SK-N-SH treated with all-trans-retinoic acid at 6 μM for 48 hours (cell line): ENCODE data around the gene SYNE2.

Experiments used
- ATAC-seq: fragments of 200-7000 bp; cut with Tn5 transposase; 3 replicates; pipeline ENCODE4 v1.9.1; 2020; ENCODE audit warnings: mild to moderate bottlenecking, moderate library complexity
- ARNTL ChIP-seq: fragments of 450-650 bp; formaldehyde crosslinking; IDR thresholded peaks from 2 replicates; pipeline ENCODE4 v1.5.0; 2020; ENCODE audit warnings: low read depth, mild to moderate bottlenecking, moderate library complexity, borderline replicate concordance
- BACH2 ChIP-seq: fragments of 250-450 bp; sonication (Bioruptor Pico); IDR thresholded peaks from 2 replicates; pipeline ENCODE4 v1.9.0; 2021; ENCODE audit warnings: mild to moderate bottlenecking, borderline replicate concordance
- CSDC2 ChIP-seq: fragments of 250-450 bp; sonication (Bioruptor Pico); IDR thresholded peaks from 2 replicates; pipeline ENCODE4 v1.5.0; 2020; ENCODE audit warnings: mild to moderate bottlenecking, moderate library complexity
- ESRRG ChIP-seq: fragments of 250-450 bp; sonication (Bioruptor Pico); IDR thresholded peaks from 2 replicates; pipeline ENCODE4 v1.6.1; 2021; ENCODE audit warnings: mild to moderate bottlenecking
- GLIS3 ChIP-seq: fragments of 250-450 bp; sonication (Bioruptor Pico); IDR thresholded peaks from 2 replicates; pipeline ENCODE4 v1.5.0; 2020; ENCODE audit warnings: mild to moderate bottlenecking, moderate library complexity
- PPARA ChIP-seq: fragments of 250-450 bp; sonication (Bioruptor Pico); IDR thresholded peaks from 2 replicates; pipeline ENCODE4 v1.5.0; 2020; ENCODE audit warnings: mild to moderate bottlenecking, borderline replicate concordance
- RARB ChIP-seq: fragments of 250-450 bp; sonication (Bioruptor Pico); IDR thresholded peaks from 2 replicates; pipeline ENCODE4 v1.8.0; 2021; ENCODE audit warnings: mild to moderate bottlenecking, moderate library complexity
- SNAI2 ChIP-seq: fragments of 250-450 bp; sonication (Bioruptor Pico); IDR thresholded peaks from 2 replicates; pipeline ENCODE4 v1.5.0; 2020; ENCODE audit warnings: mild to moderate bottlenecking, moderate library complexity
- TCF4 ChIP-seq: fragments of 250-450 bp; sonication (Bioruptor Pico); IDR thresholded peaks from 2 replicates; pipeline ENCODE4 v1.8.0; 2021; ENCODE audit warnings: mild to moderate bottlenecking, moderate library complexity, borderline replicate concordance
- TOX ChIP-seq: fragments of 250-450 bp; sonication (Bioruptor Pico); IDR thresholded peaks from 2 replicates; pipeline ENCODE4 v1.8.0; 2021; ENCODE audit warnings: mild to moderate bottlenecking, moderate library complexity, borderline replicate concordance
- ZC3H10 ChIP-seq: fragments of 250-450 bp; sonication (Bioruptor Pico); IDR thresholded peaks from 2 replicates; pipeline ENCODE4 v1.5.1; 2021; ENCODE audit warnings: mild to moderate bottlenecking, moderate library complexity
- ZFP3 ChIP-seq: fragments of 250-450 bp; sonication (Bioruptor Pico); IDR thresholded peaks from 2 replicates; pipeline ENCODE4 v1.5.0; 2020; ENCODE audit warnings: mild to moderate bottlenecking, moderate library complexity
- ZFP30 ChIP-seq: fragments of 450-650 bp; formaldehyde crosslinking; IDR thresholded peaks from 2 replicates; pipeline ENCODE4 v1.5.0; 2022; ENCODE audit warnings: mild to moderate bottlenecking, moderate library complexity
- ZNF565 ChIP-seq: fragments of 450-650 bp; formaldehyde crosslinking; conservative IDR thresholded peaks from 2 replicates; pipeline ENCODE4 v1.5.0; 2020; ENCODE audit warnings: low read depth, mild to moderate bottlenecking, moderate library complexity
- ZNF70 ChIP-seq: fragments of 450-650 bp; formaldehyde crosslinking; IDR thresholded peaks from 2 replicates; pipeline ENCODE4 v1.5.0; 2020; ENCODE audit warnings: mild to moderate bottlenecking, moderate library complexity
- ZNF8 ChIP-seq: fragments of 450-650 bp; formaldehyde crosslinking; IDR thresholded peaks from 2 replicates; pipeline ENCODE4 v1.5.0; 2020; ENCODE audit warnings: mild to moderate bottlenecking, moderate library complexity
- TF ChIP-seq, protein P1 (sequence below): fragments of 250-450 bp; sonication (Bioruptor Pico); IDR thresholded peaks from 2 replicates; pipeline ENCODE4 v1.5.0; 2020; ENCODE audit warnings: mild to moderate bottlenecking, moderate library complexity
- TF ChIP-seq, protein P2 (sequence below): fragments of 250-450 bp; sonication (Bioruptor Pico); IDR thresholded peaks from 2 replicates; pipeline ENCODE4 v1.8.0; 2021; ENCODE audit warnings: low read depth, mild to moderate bottlenecking, moderate library complexity, borderline replicate concordance
- TF ChIP-seq, protein P3 (sequence below): fragments of 250-450 bp; sonication (Bioruptor Pico); IDR thresholded peaks from 2 replicates; pipeline ENCODE4 v1.5.1; 2020; ENCODE audit warnings: low read depth, mild to moderate bottlenecking, moderate library complexity
- TF ChIP-seq, protein P4 (sequence below): fragments of 250-450 bp; sonication (Bioruptor Pico); IDR thresholded peaks from 2 replicates; pipeline ENCODE4 v1.5.1; 2021; ENCODE audit warnings: mild to moderate bottlenecking, moderate library complexity

SYNE2 gene

DNA sequence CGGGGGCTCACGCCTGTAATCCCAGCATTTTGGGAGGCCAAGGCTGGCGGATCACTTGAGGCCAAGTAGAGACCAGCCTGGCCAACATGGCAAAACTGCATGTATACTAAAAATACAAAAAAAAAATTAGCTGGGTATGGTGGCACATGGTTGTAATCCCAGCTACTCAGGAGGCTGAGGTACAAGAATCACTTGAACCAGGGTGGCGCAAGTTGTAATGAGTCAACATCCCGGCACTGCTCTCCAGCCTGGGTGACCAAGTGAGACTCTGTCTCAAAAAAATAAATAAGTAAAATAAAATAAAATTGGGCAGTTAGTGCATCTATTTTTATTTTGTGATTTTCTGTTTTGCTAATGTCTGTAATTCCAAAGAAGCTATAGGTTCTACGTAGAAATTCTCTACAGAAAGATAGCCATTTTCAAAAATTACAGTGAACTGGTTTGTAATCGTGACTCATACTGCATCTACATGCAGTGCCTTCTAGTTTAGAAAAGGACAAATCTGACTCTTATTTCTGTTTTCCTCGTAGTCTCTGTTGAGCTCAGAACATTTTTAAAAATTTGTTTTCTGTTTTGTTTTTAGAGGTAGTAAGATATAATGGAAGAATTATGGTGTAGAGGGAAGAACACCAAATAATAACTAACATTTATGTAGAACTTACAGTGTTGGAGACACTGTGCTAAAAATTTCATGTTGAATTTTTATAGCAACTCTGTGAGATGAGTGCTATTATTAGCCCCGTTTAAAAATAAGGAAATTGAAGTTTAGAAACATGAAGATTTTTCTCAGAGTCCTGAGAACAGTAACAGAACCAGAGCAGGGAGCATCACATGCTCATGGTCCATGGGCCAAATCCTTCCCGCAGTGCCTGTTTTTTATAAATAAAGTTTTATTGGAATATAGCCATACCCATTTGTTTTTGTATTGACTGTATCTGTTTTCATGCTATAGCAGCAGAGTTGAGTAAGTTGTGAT is 201.2 kb downstream of the SYNE2 start:
- no peak for ATAC-seq
- TF ChIP-seq ZFP3 (CRISPR knock-in tag) (no peak), CSDC2 (CRISPR knock-in tag) (no peak), ZFP30 (CRISPR knock-in tag) (no peak), GLIS3 (CRISPR knock-in tag) (no peak), PPARA (CRISPR knock-in tag) (no peak), TCF4 (CRISPR knock-in tag) (no peak), ESRRG (CRISPR knock-in tag) (no peak), SNAI2 (no peak), ZNF565 (CRISPR knock-in tag) (no peak), ARNTL (CRISPR knock-in tag) (no peak), TOX (CRISPR knock-in tag) (no peak), RARB (CRISPR knock-in tag) (no peak), BACH2 (CRISPR knock-in tag) (no peak), ZC3H10 (CRISPR knock-in tag) (no peak), ZNF70 (CRISPR knock-in tag) (no peak)
- TF ChIP-seq, protein P1, sequence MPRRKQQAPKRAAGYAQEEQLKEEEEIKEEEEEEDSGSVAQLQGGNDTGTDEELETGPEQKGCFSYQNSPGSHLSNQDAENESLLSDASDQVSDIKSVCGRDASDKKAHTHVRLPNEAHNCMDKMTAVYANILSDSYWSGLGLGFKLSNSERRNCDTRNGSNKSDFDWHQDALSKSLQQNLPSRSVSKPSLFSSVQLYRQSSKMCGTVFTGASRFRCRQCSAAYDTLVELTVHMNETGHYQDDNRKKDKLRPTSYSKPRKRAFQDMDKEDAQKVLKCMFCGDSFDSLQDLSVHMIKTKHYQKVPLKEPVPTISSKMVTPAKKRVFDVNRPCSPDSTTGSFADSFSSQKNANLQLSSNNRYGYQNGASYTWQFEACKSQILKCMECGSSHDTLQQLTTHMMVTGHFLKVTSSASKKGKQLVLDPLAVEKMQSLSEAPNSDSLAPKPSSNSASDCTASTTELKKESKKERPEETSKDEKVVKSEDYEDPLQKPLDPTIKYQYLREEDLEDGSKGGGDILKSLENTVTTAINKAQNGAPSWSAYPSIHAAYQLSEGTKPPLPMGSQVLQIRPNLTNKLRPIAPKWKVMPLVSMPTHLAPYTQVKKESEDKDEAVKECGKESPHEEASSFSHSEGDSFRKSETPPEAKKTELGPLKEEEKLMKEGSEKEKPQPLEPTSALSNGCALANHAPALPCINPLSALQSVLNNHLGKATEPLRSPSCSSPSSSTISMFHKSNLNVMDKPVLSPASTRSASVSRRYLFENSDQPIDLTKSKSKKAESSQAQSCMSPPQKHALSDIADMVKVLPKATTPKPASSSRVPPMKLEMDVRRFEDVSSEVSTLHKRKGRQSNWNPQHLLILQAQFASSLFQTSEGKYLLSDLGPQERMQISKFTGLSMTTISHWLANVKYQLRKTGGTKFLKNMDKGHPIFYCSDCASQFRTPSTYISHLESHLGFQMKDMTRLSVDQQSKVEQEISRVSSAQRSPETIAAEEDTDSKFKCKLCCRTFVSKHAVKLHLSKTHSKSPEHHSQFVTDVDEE: no peak
- TF ChIP-seq, protein P2, sequence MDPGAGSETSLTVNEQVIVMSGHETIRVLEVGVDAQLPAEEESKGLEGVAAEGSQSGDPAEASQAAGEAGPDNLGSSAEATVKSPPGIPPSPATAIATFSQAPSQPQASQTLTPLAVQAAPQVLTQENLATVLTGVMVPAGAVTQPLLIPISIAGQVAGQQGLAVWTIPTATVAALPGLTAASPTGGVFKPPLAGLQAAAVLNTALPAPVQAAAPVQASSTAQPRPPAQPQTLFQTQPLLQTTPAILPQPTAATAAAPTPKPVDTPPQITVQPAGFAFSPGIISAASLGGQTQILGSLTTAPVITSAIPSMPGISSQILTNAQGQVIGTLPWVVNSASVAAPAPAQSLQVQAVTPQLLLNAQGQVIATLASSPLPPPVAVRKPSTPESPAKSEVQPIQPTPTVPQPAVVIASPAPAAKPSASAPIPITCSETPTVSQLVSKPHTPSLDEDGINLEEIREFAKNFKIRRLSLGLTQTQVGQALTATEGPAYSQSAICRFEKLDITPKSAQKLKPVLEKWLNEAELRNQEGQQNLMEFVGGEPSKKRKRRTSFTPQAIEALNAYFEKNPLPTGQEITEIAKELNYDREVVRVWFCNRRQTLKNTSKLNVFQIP (CRISPR knock-in tag): no peak
- TF ChIP-seq, protein P3, sequence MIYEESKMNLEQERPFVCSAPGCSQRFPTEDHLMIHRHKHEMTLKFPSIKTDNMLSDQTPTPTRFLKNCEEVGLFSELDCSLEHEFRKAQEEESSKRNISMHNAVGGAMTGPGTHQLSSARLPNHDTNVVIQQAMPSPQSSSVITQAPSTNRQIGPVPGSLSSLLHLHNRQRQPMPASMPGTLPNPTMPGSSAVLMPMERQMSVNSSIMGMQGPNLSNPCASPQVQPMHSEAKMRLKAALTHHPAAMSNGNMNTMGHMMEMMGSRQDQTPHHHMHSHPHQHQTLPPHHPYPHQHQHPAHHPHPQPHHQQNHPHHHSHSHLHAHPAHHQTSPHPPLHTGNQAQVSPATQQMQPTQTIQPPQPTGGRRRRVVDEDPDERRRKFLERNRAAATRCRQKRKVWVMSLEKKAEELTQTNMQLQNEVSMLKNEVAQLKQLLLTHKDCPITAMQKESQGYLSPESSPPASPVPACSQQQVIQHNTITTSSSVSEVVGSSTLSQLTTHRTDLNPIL (CRISPR knock-in tag): no peak
- TF ChIP-seq, protein P4, sequence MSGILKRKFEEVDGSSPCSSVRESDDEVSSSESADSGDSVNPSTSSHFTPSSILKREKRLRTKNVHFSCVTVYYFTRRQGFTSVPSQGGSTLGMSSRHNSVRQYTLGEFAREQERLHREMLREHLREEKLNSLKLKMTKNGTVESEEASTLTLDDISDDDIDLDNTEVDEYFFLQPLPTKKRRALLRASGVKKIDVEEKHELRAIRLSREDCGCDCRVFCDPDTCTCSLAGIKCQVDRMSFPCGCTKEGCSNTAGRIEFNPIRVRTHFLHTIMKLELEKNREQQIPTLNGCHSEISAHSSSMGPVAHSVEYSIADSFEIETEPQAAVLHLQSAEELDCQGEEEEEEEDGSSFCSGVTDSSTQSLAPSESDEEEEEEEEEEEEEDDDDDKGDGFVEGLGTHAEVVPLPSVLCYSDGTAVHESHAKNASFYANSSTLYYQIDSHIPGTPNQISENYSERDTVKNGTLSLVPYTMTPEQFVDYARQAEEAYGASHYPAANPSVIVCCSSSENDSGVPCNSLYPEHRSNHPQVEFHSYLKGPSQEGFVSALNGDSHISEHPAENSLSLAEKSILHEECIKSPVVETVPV: no peak

DNA sequence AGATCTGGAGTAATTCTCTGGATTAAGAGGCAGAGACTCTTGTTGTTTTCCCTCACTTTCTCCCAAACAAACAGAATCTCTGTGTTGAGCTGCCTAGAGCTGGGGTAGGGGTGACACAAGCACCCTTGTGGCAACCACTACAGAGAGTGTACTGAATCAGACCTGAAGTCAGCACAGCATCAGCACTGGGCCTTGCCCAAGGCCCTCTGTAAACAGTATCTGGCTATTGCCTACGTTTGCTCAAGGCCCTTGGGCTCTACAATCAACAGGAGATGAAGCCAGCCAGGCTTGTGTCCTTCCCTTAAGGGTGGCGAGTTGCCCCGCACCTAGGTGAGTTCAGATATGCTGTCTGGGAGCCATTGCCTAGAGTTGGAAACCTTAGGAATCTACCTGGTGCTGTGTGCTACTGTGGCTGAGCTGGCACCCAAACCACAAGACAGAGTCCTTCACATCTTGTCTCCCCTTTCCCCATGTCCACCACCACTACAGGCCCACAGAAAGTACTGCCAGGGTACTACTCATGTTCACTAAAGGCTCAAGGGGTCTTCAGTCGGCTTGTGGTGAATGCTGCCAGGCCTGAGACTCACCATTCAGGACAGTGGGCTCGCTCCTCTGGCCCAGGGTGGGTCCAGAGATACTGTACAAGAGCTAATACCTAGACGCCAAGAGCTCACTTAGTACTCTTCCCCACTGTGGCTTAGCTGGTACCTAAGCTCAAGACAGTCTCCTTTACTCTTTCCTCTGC is 206.8 kb downstream of the SYNE2 start:
- TF ChIP-seq ESRRG (CRISPR knock-in tag) (no peak), ZNF8 (no peak), BACH2 (CRISPR knock-in tag) (no peak), ARNTL (CRISPR knock-in tag) (no peak), ZC3H10 (CRISPR knock-in tag) (no peak), TOX (CRISPR knock-in tag) (no peak), ZNF565 (CRISPR knock-in tag) (no peak), ZNF70 (CRISPR knock-in tag) (no peak), GLIS3 (CRISPR knock-in tag) (no peak), RARB (CRISPR knock-in tag) (no peak), ZFP30 (CRISPR knock-in tag) (no peak)
- TF ChIP-seq, protein P3 (CRISPR knock-in tag): no peak
- TF ChIP-seq, protein P2 (CRISPR knock-in tag): no peak
- TF ChIP-seq, protein P1: no peak
- TF ChIP-seq, all 23 proteins: peak for 0
- ATAC-seq: no peak
